OCI-LY3 (cell line): Measurements from ENCODE around the gene SLC22A2.
"Not testable (repeated sequence)": the region's sequence is repeated elsewhere in the genome, so short reads cannot be mapped to it uniquely, and the experiment has no call there.

ENCODE experiments used
- H2AFZ ChIP-seq: fragments of 200-600, 300-600 bp; shearing (Covaris generic); 2 replicates; pipeline ENCODE4 v1.6.0; 2014; ENCODE audit warnings: antibody characterized with exemption, low read depth, low read length
- H3K27ac ChIP-seq: fragments of 200-600, 300-600 bp; sonication (generic); 2 replicates; pipeline ENCODE4 v1.5.1; 2014; ENCODE audit warnings: mild to moderate bottlenecking, low read length, moderate library complexity, mixed read lengths
- H3K27me3 ChIP-seq: fragments of 200-600, 300-600 bp; sonication (generic); 2 replicates; pipeline ENCODE4 v1.6.1; 2014; ENCODE audit warnings: low read depth, low read length, mixed read lengths
- H3K36me3 ChIP-seq: fragments of 200-600, 300-600 bp; sonication (generic); replicated peaks from 2 replicates; pipeline ENCODE3; 2014; ENCODE audit warnings: low read depth, low read length, mixed read lengths
- H3K4me1 ChIP-seq: fragments of 300-600, 200-600 bp; sonication (generic); 2 replicates; pipeline ENCODE4 v1.6.1; 2014; ENCODE audit warnings: low read length, mixed read lengths
- H3K4me2 ChIP-seq: fragments of 200-600, 300-600 bp; sonication (generic); 2 replicates; pipeline ENCODE4 v1.6.1; 2014; ENCODE audit warnings: low read length, mixed read lengths
- H3K4me3 ChIP-seq: fragments of 300-600, 200-600 bp; sonication (generic); 2 replicates; pipeline ENCODE4 v1.5.1; 2014; ENCODE audit warnings: antibody characterized with exemption, mild to moderate bottlenecking, low read length, moderate library complexity
- H3K79me2 ChIP-seq: fragments of 300-600, 200-600 bp; shearing (Covaris generic); 2 replicates; pipeline ENCODE4 v1.6.1; 2014; ENCODE audit warnings: mild to moderate bottlenecking, low read length, mixed read lengths
- H3K9ac ChIP-seq: fragments of 300-600, 200-600 bp; shearing (Covaris generic); 2 replicates; pipeline ENCODE4 v1.6.0; 2014; ENCODE audit warnings: mild to moderate bottlenecking, low read length, moderate library complexity
- H3K9me3 ChIP-seq: fragments of 200-600, 300-600 bp; shearing (Covaris generic); 2 replicates; pipeline ENCODE4 v1.6.1; 2014; ENCODE audit warnings: low read length, mixed read lengths; ENCODE audit not compliant: insufficient read depth
- H4K20me1 ChIP-seq: fragments of 200-600, 300-600 bp; sonication (generic); 2 replicates; pipeline ENCODE4 v1.6.1; 2016; ENCODE audit warnings: low read length, mixed read lengths; ENCODE audit not compliant: insufficient read depth
- EZH2phosphoT487 ChIP-seq: fragments of 200-600 bp; shearing (Covaris generic); IDR thresholded peaks from 2 replicates; pipeline ENCODE4 v1.6.1; 2018; ENCODE audit warnings: antibody characterized with exemption, mixed run types, low read depth
- TF ChIP-seq, protein P1 (sequence below): fragments of 200-600, 300-600 bp; sonication (generic); IDR thresholded peaks from 2 replicates; pipeline ENCODE4 v1.5.1; 2014; ENCODE audit warnings: antibody characterized with exemption, low read length, low read depth

Gene SLC22A2

DNA sequence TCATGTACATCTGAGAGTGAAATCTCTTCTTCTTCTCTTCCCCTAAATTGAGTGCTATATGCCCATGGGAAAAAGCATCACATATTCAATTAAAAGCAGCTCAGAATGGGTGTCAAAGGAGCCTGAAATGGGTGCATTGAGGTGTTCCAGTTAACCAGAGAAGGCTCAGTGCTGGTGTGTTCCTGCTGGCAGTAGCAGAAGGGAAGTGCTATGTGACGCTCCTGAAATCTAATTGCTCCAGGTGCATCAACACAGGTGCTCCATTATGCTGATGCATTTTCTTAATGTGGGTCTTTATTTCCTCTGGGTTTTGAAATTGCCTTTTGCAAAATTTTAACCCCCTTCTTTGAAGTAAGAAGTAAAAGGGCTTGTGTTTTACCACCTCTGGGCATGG is 17.9 kb downstream of the SLC22A2 start:
- TF ChIP-seq, protein P1, sequence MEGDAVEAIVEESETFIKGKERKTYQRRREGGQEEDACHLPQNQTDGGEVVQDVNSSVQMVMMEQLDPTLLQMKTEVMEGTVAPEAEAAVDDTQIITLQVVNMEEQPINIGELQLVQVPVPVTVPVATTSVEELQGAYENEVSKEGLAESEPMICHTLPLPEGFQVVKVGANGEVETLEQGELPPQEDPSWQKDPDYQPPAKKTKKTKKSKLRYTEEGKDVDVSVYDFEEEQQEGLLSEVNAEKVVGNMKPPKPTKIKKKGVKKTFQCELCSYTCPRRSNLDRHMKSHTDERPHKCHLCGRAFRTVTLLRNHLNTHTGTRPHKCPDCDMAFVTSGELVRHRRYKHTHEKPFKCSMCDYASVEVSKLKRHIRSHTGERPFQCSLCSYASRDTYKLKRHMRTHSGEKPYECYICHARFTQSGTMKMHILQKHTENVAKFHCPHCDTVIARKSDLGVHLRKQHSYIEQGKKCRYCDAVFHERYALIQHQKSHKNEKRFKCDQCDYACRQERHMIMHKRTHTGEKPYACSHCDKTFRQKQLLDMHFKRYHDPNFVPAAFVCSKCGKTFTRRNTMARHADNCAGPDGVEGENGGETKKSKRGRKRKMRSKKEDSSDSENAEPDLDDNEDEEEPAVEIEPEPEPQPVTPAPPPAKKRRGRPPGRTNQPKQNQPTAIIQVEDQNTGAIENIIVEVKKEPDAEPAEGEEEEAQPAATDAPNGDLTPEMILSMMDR = no peak
- no peak for TF ChIP-seq EZH2phosphoT487
- Histone ChIP-seq H3K9ac (no peak overlapping the region), H3K36me3 (no peaks in the 10 kb centered on the region), H3K79me2 (no peaks in the 10 kb centered on the region), H3K4me1 (no peaks in the 10 kb centered on the region), H3K9me3 (no peaks in the 10 kb centered on the region; the same call in 1 of the 2 replicates), H3K27ac (no peak overlapping the region), H3K4me2 (no peak overlapping the region), H3K4me3 (no peak overlapping the region), H3K27me3 (no peaks in the 10 kb centered on the region), H4K20me1 (no peaks in the 10 kb centered on the region), H2AFZ (no peak overlapping the region)

DNA sequence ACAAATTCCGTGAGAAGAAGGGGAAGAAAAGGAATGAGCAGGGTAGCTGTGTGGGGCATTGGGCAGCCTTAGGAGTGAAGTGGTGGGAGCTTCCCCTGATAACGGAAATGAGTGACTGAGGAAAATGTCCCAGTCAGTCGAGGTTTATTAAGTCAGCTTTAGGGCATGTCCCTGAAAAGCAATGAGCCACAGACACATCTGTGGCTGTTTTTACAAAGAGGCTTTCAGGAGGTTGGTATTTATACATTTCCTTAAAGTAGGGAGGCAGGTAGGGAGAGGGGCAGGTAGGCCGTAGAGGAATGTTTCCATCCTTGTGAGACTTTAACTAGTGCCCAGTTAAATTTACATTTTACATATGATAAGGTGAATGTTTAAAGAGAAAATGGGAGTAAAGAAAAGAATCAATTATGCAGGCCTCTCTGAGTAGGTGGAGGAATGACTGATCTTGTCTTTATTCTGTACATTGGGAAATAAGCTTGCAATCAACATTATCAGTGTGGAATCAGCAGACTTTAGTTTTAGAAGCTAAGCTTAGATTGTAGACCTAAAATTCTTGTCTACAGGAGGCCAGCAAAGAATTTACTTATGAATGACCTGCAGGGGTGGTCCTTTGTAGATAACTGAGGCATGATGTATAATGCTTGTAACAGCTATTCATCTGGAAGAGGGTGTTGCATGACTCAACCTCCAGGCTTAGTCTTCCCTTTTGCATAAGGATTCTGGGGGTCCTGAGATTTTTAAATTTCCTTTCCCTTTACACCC is 18.5 kb downstream of the SLC22A2 start:
- Histone ChIP-seq H3K4me1 (no peaks in the 10 kb centered on the region), H2AFZ (no peak overlapping the region), H3K4me2 (no peak overlapping the region), H3K36me3 (no peaks in the 10 kb centered on the region), H3K9me3 (no peaks in the 10 kb centered on the region; the same call in 1 of the 2 replicates), H3K4me3 (no peak overlapping the region), H4K20me1 (no peaks in the 10 kb centered on the region), H3K27me3 (no peaks in the 10 kb centered on the region), H3K79me2 (no peaks in the 10 kb centered on the region), H3K27ac (no peak overlapping the region), H3K9ac (no peak overlapping the region)
- TF ChIP-seq, protein P1 = no peak
- no peak for TF ChIP-seq EZH2phosphoT487

DNA sequence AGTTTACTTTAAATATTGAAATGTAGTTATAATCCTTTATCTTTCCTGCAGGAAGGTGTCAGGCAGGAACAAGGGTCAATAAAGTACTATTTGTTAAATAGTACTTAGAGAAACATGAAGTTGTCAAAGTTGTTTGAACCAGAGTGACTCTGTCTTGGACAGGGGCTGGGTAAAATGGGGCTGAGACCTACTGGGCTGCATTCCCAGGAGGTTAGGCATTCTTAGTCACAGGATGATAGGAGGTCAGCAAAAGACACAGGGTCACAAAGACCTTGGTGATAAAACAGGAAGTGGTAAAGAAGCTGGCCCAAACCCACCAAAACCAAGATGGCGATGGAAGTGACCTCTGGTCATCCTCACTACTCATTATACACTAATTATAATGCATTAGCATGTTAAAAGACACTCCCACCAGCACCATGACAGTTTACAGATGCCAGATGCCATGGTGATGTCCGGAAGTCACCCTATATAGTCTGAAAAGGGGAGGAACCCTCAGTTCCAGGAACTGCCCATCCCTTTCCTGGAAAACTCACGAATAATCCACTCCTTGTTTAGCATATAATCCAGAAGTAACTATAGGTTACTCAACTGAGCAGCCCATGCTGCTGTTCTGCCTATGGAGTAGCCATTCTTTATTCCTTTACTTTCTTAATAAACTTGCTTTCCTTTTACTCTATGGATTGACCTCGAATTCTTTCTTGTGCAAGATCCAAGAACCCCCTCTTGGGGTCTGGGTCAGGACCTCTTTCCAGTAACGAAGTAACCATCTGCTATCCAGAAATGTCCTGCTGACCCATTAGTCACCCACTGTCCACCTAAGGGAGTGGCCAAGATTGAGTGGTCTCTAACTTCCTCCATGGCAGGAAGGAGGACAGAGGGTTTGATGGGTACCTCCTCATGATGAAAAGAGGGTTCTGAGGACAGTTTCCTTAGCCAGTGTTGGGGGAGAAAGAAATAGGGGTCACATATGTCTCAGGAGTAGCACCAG is 19.6 kb downstream of the SLC22A2 start:
- no peak overlapping the region for H3K4me2 ChIP-seq
- H3K79me2 ChIP-seq = no peaks in the 10 kb centered on the region
- no peaks in the 10 kb centered on the region; the same call in 1 of the 2 replicates for H3K9me3 ChIP-seq
- no peaks in the 10 kb centered on the region for H3K36me3 ChIP-seq
- no peaks in the 10 kb centered on the region for H3K4me1 ChIP-seq
- H3K27ac ChIP-seq = no peak overlapping the region
- H3K27me3 ChIP-seq = no peaks in the 10 kb centered on the region
- no peaks in the 10 kb centered on the region for H4K20me1 ChIP-seq
- no peak overlapping the region for H3K4me3 ChIP-seq
- H3K9ac ChIP-seq = no peak overlapping the region
- TF ChIP-seq, protein P1 = no peak
- no peak for TF ChIP-seq EZH2phosphoT487
- H2AFZ ChIP-seq = no peak overlapping the region

DNA sequence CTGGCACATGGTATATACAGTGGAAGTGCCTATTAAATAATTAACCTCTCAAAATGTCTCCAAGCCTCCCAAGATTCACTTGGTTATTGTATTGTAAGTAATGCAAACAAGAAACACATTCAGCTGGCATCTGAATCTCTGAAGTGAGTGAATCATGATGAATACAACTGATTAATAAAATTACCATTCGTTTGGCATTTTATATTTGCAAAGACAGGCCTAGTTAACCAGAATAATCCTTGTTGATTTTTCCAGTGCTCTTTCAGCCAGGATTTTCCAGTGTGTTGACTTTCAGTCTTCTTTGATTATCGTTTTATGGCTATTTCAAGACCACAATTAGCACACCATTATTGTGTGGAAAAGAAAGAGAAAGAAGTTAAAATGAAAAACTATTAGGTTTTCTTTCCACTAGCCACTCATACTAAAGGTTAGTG is 20.3 kb downstream of the SLC22A2 start:
- no peak overlapping the region for H2AFZ ChIP-seq
- no peaks in the 10 kb centered on the region for H4K20me1 ChIP-seq
- no peaks in the 10 kb centered on the region for H3K79me2 ChIP-seq
- H3K27me3 ChIP-seq = no peaks in the 10 kb centered on the region
- no peaks in the 10 kb centered on the region for H3K4me1 ChIP-seq
- H3K4me2 ChIP-seq = no peak overlapping the region
- H3K4me3 ChIP-seq = no peak overlapping the region
- H3K27ac ChIP-seq = no peak overlapping the region
- H3K9ac ChIP-seq = no peak overlapping the region
- no peaks in the 10 kb centered on the region for H3K36me3 ChIP-seq
- TF ChIP-seq, protein P1 = no peak
- TF ChIP-seq EZH2phosphoT487 = no peak
- H3K9me3 ChIP-seq = no peaks in the 10 kb centered on the region; the same call in 1 of the 2 replicates

DNA sequence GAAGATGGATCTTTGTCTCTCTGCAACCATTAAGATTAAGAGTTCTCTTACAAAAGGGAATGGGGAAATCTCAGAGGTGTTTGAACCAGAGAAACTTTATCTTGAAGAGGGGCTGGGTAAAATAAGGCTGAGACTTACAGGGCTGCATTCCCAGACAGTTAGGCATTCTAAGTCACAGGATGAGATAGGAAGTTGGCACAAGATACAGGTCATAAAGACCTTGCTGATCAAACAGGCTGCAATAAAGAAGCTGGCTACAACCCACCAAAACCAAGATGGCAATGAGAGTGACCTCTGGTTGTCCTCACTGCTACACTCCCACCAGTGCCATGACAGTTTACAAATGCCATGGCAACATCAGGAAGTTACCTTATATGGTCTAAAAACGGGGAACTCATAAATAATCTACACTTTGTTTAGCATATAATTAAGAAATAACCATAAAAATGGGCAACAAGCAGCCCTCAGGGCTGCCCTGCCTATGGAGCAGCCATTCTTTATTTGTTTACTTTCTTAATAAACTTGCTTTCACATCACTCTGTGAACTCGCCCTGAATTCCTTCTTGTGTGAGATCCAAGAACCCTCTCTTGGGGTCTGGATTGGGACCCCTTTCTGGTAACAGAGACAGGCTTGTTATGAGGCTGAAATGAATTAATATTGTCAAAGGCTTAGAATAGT is 20.9 kb downstream of the SLC22A2 start:
- not testable (repeated sequence) for H3K4me3 ChIP-seq, H3K9ac ChIP-seq, H2AFZ ChIP-seq, H3K79me2 ChIP-seq, H3K27me3 ChIP-seq, H3K36me3 ChIP-seq, H3K4me2 ChIP-seq, H3K9me3 ChIP-seq, H3K4me1 ChIP-seq, H4K20me1 ChIP-seq, H3K27ac ChIP-seq
